RWPE1 (cell line): Measurements from ENCODE around the gene RBBP9.
A peak's percentile ranks its signal among the peaks of the same experiment; 100 is the strongest.
"Not testable (repeated sequence)": the region's sequence is repeated elsewhere in the genome, so short reads cannot be mapped to it uniquely, and the experiment has no call there.

Experiments
- CTCF ChIA-PET: fragments of 350-600 bp; sonication (Branson Sonifier 250); formaldehyde crosslinking; extraction: SDS; loops from one replicate; lab custom pipeline; 2021; lab: Yijun Ruan, JAX
- POLR2A ChIA-PET: fragments of 400-600 bp; formaldehyde crosslinking; extraction: SDS; loops from one replicate; lab custom pipeline; 2020; ENCODE audit warnings: antibody characterized with exemption; ENCODE audit not compliant: low non-redundant PET; lab: Yijun Ruan, JAX
- DNase-seq: peaks from one replicate; pipeline ENCODE4 v3.0.0; 2012; ENCODE audit warnings: low spot score
- H3K27ac ChIP-seq: fragments of 450-650 bp; 2 replicates; pipeline ENCODE4 v1.5.1; 2017
- TF ChIP-seq, protein P1 (sequence below): fragments of 450-650 bp; conservative IDR thresholded peaks from 2 replicates; pipeline ENCODE4 v1.5.1; 2017; ENCODE audit warnings: low read depth, mild to moderate bottlenecking

Gene RBBP9

DNA sequence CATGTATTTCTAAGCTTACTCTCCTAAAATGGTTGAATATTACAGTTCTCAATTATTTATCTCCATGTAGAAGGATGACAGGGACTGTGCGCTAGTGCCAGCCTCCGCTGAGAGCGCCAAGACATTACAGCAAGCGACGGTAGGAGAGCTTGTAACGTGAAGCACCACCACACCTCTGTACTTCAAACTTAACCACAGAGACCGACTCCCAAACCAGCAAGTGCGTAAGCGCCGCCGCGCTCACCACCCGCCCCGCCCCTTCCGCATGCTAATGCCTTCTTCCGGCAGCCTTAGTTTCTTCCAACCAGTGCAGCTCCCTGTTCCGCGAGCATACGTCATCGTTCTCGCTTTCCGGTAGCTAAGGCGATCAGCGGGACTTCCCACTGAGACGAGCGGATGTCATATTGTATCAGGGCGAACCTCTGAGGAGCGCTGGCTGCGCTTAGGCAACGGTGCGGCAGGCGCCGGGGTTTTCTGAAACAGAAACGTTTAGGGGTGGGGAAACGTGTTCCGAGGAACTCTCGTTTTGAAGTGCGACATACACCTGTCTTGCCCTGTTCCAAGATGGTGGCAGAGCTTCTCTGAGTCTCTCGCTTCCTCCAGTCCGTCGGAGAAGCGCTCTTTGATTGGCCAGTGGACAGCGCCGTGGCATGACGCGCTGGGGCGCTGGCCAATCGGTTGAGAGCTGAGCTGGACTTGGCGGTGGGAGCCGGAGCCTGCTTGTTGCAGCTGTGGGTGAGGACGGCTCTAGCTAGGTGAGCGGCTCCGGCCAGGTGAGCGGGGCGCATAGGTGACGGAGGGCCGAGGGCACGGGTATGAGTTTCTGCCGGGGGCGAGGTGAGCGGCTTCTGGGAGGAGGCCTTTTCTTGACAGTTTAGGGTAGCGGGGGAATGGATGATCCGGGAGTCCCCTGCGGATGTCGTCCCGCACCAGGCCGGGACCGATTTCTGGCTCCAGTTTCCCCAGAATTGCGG lies 10.5 kb upstream of the RBBP9 start, which contains the start of gene SEC23B:
Gene SEC23B (plus strand): TSS at position 723 of the 974 bp plus-strand sequence. CDS start 2,896 bp downstream, outside the sequence.
- H3K27ac ChIP-seq: peak within 1 kb of the TSS; percentile 94
- peak; percentile 99 for DNase-seq
- ChIA-PET POLR2A (interaction anchor here (0.5 to 2.4 kb wide), 8 partner anchors 10 to 517 kb away, joined by 3 to 9 read pairs (median 4); partner anchors contain the start of gene RBBP9), CTCF (no interaction called here)
- TF ChIP-seq, protein P1, sequence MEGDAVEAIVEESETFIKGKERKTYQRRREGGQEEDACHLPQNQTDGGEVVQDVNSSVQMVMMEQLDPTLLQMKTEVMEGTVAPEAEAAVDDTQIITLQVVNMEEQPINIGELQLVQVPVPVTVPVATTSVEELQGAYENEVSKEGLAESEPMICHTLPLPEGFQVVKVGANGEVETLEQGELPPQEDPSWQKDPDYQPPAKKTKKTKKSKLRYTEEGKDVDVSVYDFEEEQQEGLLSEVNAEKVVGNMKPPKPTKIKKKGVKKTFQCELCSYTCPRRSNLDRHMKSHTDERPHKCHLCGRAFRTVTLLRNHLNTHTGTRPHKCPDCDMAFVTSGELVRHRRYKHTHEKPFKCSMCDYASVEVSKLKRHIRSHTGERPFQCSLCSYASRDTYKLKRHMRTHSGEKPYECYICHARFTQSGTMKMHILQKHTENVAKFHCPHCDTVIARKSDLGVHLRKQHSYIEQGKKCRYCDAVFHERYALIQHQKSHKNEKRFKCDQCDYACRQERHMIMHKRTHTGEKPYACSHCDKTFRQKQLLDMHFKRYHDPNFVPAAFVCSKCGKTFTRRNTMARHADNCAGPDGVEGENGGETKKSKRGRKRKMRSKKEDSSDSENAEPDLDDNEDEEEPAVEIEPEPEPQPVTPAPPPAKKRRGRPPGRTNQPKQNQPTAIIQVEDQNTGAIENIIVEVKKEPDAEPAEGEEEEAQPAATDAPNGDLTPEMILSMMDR: no peak

DNA sequence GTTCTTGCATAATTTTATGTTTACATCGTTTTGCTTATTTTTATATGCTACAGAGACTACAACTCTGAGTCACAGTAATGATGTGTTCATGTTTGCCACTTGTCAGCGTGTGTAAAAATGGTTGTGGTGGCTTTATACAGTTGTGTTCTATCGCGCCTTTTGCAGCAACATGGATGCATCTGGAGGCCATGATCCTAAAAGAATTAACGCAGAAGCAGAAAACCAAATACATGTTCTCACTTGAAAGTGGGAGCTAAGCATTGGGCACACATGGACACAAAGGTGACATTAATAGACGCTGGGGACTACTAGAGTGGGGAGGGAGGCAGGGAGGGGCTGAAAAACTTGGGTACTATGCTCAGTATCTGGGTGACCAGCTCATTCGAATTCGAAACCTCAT lies 9.7 kb upstream of the RBBP9 start:
- no peak for DNase-seq
- CTCF ChIA-PET: no interaction called here
- peak overlapping the region; percentile 94 for H3K27ac ChIP-seq
- TF ChIP-seq, protein P1: no peak
- POLR2A ChIA-PET: interaction anchor here (0.6 to 2.4 kb wide), 3 partner anchors 10 to 516 kb away, joined by 3 to 9 read pairs (median 4); partner anchors contain the start of gene RBBP9

DNA sequence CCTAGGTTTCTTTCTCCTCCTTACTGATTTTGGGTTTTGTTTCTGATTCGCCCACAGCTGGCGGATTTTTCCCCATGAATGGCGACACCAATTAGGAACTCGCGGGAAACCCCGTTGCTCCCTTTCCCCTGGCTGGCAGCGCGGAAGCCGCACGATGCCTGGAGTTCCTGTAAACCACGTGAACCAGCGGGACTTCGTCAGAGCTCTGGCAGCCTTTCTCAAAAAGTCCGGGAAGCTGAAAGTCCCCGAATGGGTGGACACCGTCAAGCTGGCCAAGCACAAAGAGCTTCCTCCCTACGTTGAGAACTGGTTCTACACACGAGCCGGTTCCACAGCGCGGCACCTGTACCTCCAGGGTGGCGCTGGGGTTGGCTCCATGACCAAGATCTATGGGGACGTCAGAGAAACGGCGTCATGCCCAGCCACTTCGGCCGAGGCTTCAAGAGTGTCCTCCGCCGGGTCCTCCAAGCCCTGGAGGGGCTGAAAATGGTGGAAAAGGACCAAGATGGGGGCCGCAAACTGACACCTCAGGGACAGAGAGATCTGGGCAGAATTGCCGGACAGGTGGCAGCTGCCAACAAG lies 7.5 kb upstream of the RBBP9 start:
- ChIA-PET POLR2A (no interaction called here), CTCF (interaction anchor here (0.7 kb wide), 1 partner anchor 934 kb away, joined by 4 read pairs; no protein-coding TSS in a partner anchor)
- DNase-seq: no peak
- no peak overlapping the region for H3K27ac ChIP-seq
- TF ChIP-seq, protein P1: no peak

DNA sequence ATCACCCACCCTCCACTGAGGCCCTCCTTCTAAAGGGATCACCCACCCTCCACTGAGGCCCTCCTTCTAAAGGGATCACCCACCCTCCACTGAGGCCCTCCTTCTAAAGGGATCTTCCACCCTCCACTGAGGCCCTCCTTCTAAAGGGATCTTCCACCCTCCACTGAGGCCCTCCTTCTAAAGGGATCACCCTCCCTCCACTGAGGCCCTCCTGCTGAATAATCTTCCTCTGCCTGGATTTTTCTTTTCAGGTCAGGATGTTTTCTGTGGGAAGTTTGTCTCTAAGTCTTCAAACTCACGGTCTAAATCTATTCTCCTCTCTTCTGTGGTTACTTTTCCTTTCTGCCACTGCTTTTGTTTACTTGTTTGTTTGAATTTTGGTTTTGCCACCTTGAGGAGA lies 4.6 kb upstream of the RBBP9 start:
- H3K27ac ChIP-seq, DNase-seq, CTCF ChIA-PET, POLR2A ChIA-PET: not testable (repeated sequence)

DNA sequence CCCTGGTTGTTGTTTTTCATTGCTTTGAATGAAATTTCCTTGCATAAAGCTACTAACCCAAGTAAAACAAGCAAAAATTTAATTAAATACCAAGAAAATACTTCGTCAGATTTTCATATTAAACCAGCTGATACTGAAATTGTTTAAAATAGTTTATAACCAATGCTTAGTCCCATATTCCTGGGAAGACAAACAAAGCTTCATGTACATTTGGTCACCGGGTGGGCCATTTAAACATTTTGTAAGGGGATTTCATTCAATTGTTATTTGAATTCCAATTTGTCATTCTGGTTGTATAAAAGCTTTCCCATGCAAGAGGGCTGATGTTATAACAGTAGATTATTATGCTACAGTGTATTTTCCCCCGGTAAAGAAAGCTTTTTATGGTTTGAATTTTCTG lies 578 bp upstream of the RBBP9 start:
- TF ChIP-seq, protein P1: no peak
- CTCF ChIA-PET: no interaction called here
- DNase-seq: no peak
- no peak overlapping the region for H3K27ac ChIP-seq
- POLR2A ChIA-PET: interaction anchor here (1.6 kb wide), 1 partner anchor 9 kb away, joined by 9 read pairs; the partner anchor contains the start of gene SEC23B

DNA sequence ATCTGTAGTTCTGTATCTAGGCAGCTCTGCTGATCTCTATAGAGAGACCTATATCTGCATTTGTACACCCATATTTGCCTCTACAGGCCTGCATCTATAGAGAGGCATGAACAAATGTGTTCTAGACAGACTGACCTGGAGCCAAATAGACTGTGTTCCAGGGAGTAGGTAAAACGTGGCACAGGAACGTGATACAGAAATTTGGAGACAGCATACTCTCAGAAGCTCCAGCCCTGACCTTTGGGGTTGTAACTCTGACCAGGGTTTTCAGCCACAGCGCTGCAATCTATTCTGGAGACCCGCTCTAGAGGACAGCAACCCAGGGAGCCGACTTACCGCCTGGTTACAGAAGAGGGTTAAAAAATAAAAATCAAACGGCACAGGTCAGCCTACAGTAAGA lies 983 bp downstream of the RBBP9 start:
- no peak overlapping the region for H3K27ac ChIP-seq
- CTCF ChIA-PET: interaction anchor here (0.6 kb wide), 2 partner anchors 502 to 555 kb away, joined by 3 to 6 read pairs; no protein-coding TSS in a partner anchor
- DNase-seq: no peak
- POLR2A ChIA-PET: no interaction called here
- TF ChIP-seq, protein P1: no peak
